ENCODE measurements around the gene USF2.

USF2 gene

GRCh38 chr19:35299523-35300338 is 31.0 kb downstream of the USF2 start:
- TF ChIP-seq SUZ12 (IDR thresholded peaks at IDR 0.05; ENCODE audit: extremely low read depth, insufficient read depth, insufficient read length) (no peak), YY1 (IDR thresholded peaks at IDR 0.05; ENCODE audit: insufficient read depth, insufficient read length) (no peak)
- H3K9me3 ChIP-seq (ENCODE audit: insufficient read depth, low read length), result no peaks in the 10 kb centered on the region
- no peak overlapping the region for H3K9ac ChIP-seq (ENCODE audit: insufficient read length, low read depth)
- H3K36me3 ChIP-seq (ENCODE audit: insufficient read depth, insufficient read length, low read length), result no peaks in the 10 kb centered on the region
- DNase-seq (ENCODE audit: low read depth, low spot score), result no peak
- no peaks in the 10 kb centered on the region for H3K27me3 ChIP-seq (ENCODE audit: insufficient read depth, insufficient read length)
- H3K4me1 ChIP-seq (ENCODE audit: insufficient read depth, insufficient read length), result peaks cover 6% of the 10 kb centered on the region
- H3K4me3 ChIP-seq (ENCODE audit: insufficient read length, low read depth), result no peak overlapping the region

GRCh38 chr19:35300339-35300649 is 31.5 kb downstream of the USF2 start:
- peaks cover 11% of the 10 kb centered on the region for H3K4me1 ChIP-seq (ENCODE audit: insufficient read depth, insufficient read length)
- no peaks in the 10 kb centered on the region for H3K36me3 ChIP-seq (ENCODE audit: insufficient read depth, insufficient read length, low read length)
- H3K4me3 ChIP-seq (ENCODE audit: insufficient read length, low read depth), result no peak overlapping the region
- no peaks in the 10 kb centered on the region for H3K9me3 ChIP-seq (ENCODE audit: insufficient read depth, low read length)
- H3K27me3 ChIP-seq (ENCODE audit: insufficient read depth, insufficient read length), result no peaks in the 10 kb centered on the region
- H3K9ac ChIP-seq (ENCODE audit: insufficient read length, low read depth), result no peak overlapping the region
- no peak for TF ChIP-seq ZNF274 (IDR thresholded peaks at IDR 0.05; ENCODE audit: low read depth, low read length)
- TF ChIP-seq YY1 (IDR thresholded peaks at IDR 0.05; ENCODE audit: insufficient read depth, insufficient read length), result no peak
- TF ChIP-seq SUZ12 (IDR thresholded peaks at IDR 0.05; ENCODE audit: extremely low read depth, insufficient read depth, insufficient read length), result no peak
- DNase-seq (ENCODE audit: low read depth, low spot score), result no peak

GRCh38 chr19:35301961-35302360 is 33.2 kb downstream of the USF2 start:
- no peak overlapping the region for H3K4me3 ChIP-seq (ENCODE audit: insufficient read length, low read depth)
- no peak overlapping the region for H3K9ac ChIP-seq (ENCODE audit: insufficient read length, low read depth)
- TF ChIP-seq YY1 (IDR thresholded peaks at IDR 0.05; ENCODE audit: insufficient read depth, insufficient read length) (no peak), SUZ12 (IDR thresholded peaks at IDR 0.05; ENCODE audit: extremely low read depth, insufficient read depth, insufficient read length) (no peak), ZNF274 (IDR thresholded peaks at IDR 0.05; ENCODE audit: low read depth, low read length) (no peak)
- H3K4me1 ChIP-seq (ENCODE audit: insufficient read depth, insufficient read length), result peaks cover 13% of the 10 kb centered on the region
- H3K36me3 ChIP-seq (ENCODE audit: insufficient read depth, insufficient read length, low read length), result no peaks in the 10 kb centered on the region
- no peak for DNase-seq (ENCODE audit: low read depth, low spot score)
- no peaks in the 10 kb centered on the region for H3K27me3 ChIP-seq (ENCODE audit: insufficient read depth, insufficient read length)
- H3K9me3 ChIP-seq (ENCODE audit: insufficient read depth, low read length), result no peaks in the 10 kb centered on the region

GRCh38 chr19:35302446-35302845 is 33.7 kb downstream of the USF2 start:
- Histone ChIP-seq H3K36me3 (ENCODE audit: insufficient read depth, insufficient read length, low read length) (no peaks in the 10 kb centered on the region), H3K9ac (ENCODE audit: insufficient read length, low read depth) (no peak overlapping the region), H3K27me3 (ENCODE audit: insufficient read depth, insufficient read length) (no peaks in the 10 kb centered on the region), H3K4me3 (ENCODE audit: insufficient read length, low read depth) (no peak overlapping the region), H3K4me1 (ENCODE audit: insufficient read depth, insufficient read length) (peaks cover 13% of the 10 kb centered on the region), H3K9me3 (ENCODE audit: insufficient read depth, low read length) (no peaks in the 10 kb centered on the region)
- TF ChIP-seq ZNF274 (IDR thresholded peaks at IDR 0.05; ENCODE audit: low read depth, low read length), result no peak
- no peak for TF ChIP-seq SUZ12 (IDR thresholded peaks at IDR 0.05; ENCODE audit: extremely low read depth, insufficient read depth, insufficient read length)
- TF ChIP-seq YY1 (IDR thresholded peaks at IDR 0.05; ENCODE audit: insufficient read depth, insufficient read length), result no peak
- DNase-seq (ENCODE audit: low read depth, low spot score), result no peak

GRCh38 chr19:35303357-35303915 is 34.7 kb downstream of the USF2 start:
- Histone ChIP-seq H3K9me3 (ENCODE audit: insufficient read depth, low read length) (no peaks in the 10 kb centered on the region), H3K27me3 (ENCODE audit: insufficient read depth, insufficient read length) (no peaks in the 10 kb centered on the region), H3K9ac (ENCODE audit: insufficient read length, low read depth) (no peak overlapping the region), H3K4me1 (ENCODE audit: insufficient read depth, insufficient read length) (peaks cover 16% of the 10 kb centered on the region), H3K36me3 (ENCODE audit: insufficient read depth, insufficient read length, low read length) (no peaks in the 10 kb centered on the region), H3K4me3 (ENCODE audit: insufficient read length, low read depth) (no peak overlapping the region)
- DNase-seq (ENCODE audit: low read depth, low spot score), result no peak
- TF ChIP-seq SUZ12 (IDR thresholded peaks at IDR 0.05; ENCODE audit: extremely low read depth, insufficient read depth, insufficient read length), result no peak
- no peak for TF ChIP-seq YY1 (IDR thresholded peaks at IDR 0.05; ENCODE audit: insufficient read depth, insufficient read length)
- no peak for TF ChIP-seq ZNF274 (IDR thresholded peaks at IDR 0.05; ENCODE audit: low read depth, low read length)

GRCh38 chr19:35304036-35304435 is 35.3 kb downstream of the USF2 start:
- H3K9ac ChIP-seq (ENCODE audit: insufficient read length, low read depth), result no peak overlapping the region
- no peaks in the 10 kb centered on the region for H3K9me3 ChIP-seq (ENCODE audit: insufficient read depth, low read length)
- no peaks in the 10 kb centered on the region for H3K36me3 ChIP-seq (ENCODE audit: insufficient read depth, insufficient read length, low read length)
- no peak for DNase-seq (ENCODE audit: low read depth, low spot score)
- H3K4me3 ChIP-seq (ENCODE audit: insufficient read length, low read depth), result no peak overlapping the region
- TF ChIP-seq YY1 (IDR thresholded peaks at IDR 0.05; ENCODE audit: insufficient read depth, insufficient read length), result no peak
- no peak for TF ChIP-seq SUZ12 (IDR thresholded peaks at IDR 0.05; ENCODE audit: extremely low read depth, insufficient read depth, insufficient read length)
- TF ChIP-seq ZNF274 (IDR thresholded peaks at IDR 0.05; ENCODE audit: low read depth, low read length), result no peak
- H3K4me1 ChIP-seq (ENCODE audit: insufficient read depth, insufficient read length), result peaks cover 18% of the 10 kb centered on the region
- no peaks in the 10 kb centered on the region for H3K27me3 ChIP-seq (ENCODE audit: insufficient read depth, insufficient read length)

GRCh38 chr19:35305181-35305580 is 36.4 kb downstream of the USF2 start:
- no peak for DNase-seq (ENCODE audit: low read depth, low spot score)
- Histone ChIP-seq H3K9me3 (ENCODE audit: insufficient read depth, low read length) (no peaks in the 10 kb centered on the region), H3K4me3 (ENCODE audit: insufficient read length, low read depth) (no peak overlapping the region), H3K27me3 (ENCODE audit: insufficient read depth, insufficient read length) (no peaks in the 10 kb centered on the region), H3K9ac (ENCODE audit: insufficient read length, low read depth) (no peak overlapping the region), H3K4me1 (ENCODE audit: insufficient read depth, insufficient read length) (peaks cover 21% of the 10 kb centered on the region), H3K36me3 (ENCODE audit: insufficient read depth, insufficient read length, low read length) (no peaks in the 10 kb centered on the region)
- no peak for TF ChIP-seq ZNF274 (IDR thresholded peaks at IDR 0.05; ENCODE audit: low read depth, low read length)

Data from NT2/D1 (cell line).